ENCODE results near the gene IFT22.

Gene IFT22

DNA sequence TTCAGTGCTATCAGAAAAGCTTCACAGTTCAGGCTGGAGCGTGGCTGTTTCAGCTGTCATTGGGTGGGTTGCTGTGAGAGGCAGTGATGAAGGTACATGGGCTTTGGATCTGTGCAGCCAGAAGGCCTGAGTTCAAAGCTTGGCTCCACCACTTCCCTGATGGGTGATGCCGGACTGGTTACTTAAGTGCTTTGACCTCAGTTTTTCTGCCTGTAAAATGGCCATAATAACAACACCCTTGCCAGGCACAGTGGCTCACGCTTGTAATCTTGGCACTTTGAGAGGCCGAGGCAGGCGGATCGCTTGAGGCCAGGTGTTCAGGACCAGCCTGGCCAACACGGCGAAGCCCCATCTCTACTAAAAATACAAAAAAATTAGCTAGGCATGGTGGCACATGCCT is 10.4 kb upstream of the IFT22 start:
- TF ChIP-seq, protein P1, sequence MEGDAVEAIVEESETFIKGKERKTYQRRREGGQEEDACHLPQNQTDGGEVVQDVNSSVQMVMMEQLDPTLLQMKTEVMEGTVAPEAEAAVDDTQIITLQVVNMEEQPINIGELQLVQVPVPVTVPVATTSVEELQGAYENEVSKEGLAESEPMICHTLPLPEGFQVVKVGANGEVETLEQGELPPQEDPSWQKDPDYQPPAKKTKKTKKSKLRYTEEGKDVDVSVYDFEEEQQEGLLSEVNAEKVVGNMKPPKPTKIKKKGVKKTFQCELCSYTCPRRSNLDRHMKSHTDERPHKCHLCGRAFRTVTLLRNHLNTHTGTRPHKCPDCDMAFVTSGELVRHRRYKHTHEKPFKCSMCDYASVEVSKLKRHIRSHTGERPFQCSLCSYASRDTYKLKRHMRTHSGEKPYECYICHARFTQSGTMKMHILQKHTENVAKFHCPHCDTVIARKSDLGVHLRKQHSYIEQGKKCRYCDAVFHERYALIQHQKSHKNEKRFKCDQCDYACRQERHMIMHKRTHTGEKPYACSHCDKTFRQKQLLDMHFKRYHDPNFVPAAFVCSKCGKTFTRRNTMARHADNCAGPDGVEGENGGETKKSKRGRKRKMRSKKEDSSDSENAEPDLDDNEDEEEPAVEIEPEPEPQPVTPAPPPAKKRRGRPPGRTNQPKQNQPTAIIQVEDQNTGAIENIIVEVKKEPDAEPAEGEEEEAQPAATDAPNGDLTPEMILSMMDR (IDR thresholded peaks at IDR 0.05): no peak

DNA sequence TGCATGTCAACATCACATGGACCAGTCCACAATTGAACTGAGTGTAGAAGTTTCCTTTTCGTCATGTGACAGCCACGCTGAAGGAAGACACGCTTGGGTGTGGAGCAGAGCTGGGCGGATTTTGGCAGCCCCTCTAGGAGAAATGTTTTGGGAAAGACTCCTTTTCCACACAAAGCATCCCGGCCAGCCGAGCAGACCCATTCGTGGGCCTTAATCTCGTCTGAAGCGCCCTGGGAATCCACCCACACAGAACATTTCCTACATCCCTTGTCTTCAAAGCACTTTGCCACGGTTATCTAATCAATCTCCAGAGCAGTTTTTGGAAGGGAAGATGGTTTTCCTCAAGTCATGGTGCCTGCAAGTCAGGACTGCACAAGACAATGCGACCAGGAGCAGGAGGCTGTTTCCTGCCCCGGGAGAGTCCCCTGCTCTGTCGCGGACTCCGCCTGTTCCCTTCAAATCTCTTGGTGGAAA is 8.4 kb upstream of the IFT22 start:
- TF ChIP-seq, protein P1 (IDR thresholded peaks at IDR 0.05): no peak

DNA sequence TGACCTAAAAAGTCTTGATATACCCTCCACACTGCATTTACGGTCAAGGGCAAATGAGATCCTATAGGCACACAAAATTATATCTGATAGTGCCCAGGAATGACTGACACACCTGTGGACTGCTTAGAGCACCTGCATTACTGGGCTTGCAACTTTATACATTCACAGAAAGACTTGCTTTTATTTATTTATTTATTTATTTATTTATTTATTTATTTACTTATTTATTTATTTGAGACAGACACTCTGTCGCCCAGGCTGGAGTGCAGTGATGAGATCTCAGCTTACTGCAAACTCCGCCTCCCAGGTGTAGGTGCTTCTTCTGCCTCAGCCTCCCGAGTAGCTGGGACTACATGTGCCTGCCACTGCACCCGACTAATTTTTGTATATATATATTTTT is 6.5 kb upstream of the IFT22 start:
- TF ChIP-seq, protein P1 (IDR thresholded peaks at IDR 0.05): no peak

DNA sequence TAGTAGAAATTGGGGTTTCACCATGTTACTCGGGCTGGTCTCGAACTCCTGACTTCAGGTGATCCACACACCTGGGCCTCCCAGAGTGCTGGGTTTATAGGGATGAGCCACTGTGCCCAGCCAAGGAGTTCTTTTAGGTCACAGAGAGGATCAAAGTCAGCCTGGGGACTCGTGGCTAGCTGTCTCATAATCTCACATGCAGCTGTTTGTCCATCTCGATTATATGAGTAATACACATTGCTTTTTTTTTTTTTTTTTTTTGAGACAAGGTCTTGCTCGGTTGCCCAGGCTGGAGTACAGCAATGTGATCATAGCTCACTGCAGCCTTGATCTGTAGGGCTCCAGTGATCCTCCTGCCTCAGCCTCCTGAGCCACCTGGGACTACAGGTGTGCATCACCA is 2.2 kb downstream of the IFT22 start:
- TF ChIP-seq, protein P1 (IDR thresholded peaks at IDR 0.05): no peak

DNA sequence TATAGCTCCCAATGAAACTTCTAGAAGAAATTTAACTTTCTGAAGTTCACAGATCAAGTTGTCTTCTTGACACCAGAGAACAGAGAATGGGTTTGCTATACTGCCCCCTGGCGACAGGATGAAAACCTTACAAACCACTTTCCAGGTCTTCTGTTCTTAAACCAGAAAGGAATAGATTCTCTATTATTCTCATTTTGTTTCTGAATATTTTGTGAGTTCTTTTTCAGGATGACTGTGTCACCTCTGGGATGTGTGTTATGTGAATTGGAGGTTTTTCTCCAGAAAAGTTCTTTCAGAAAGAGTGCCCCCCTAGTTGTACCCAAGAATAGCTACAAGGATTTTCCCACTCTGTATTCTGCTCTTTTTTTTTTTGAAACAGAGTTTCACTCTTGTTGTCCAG is 6.3 kb downstream of the IFT22 start:
- TF ChIP-seq, protein P1 (IDR thresholded peaks at IDR 0.05): peak; percentile 84

DNA sequence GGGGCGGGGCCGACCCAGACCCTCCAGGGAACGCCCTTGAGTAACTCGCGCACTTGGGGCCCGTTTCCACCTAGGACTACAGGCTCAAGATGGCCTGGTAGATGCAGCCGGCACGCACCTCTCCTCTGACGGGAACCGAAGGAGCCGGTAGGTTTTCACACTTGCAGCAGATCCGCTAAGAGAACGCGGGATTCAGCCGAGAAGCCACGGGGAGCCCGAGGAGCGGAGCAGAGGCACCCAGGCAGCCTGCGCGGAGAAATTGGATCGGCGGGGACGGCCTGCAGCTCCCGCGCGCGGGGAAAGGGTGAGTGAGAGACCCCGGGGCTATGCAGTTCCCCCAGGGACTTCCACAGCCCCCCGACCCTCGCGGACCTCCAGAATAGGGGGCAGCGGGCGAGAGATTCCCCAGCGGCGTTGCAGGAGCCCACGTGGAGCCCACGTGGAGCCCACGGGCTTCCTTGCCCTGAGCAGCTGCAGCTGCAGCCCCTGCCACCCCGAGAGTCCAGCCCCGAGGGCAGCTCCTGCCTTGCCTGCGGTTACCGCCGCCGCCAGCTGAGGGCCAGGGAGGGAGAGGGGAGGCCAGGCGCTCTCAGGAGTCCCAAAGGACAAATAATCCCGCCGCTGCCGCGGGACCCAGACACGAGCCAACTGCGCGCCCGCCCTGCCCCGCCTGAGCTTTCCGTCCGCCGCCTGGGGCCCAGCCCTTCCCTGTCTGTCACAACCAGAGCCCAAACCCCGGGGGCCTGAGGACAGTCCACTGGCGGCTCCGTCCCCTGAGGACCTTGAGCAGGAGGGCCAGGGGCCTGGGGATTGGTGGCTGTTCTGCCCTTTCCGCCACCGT is 13.1 kb downstream of the IFT22 start:
- TF ChIP-seq, protein P1 (IDR thresholded peaks at IDR 0.05): no peak

DNA sequence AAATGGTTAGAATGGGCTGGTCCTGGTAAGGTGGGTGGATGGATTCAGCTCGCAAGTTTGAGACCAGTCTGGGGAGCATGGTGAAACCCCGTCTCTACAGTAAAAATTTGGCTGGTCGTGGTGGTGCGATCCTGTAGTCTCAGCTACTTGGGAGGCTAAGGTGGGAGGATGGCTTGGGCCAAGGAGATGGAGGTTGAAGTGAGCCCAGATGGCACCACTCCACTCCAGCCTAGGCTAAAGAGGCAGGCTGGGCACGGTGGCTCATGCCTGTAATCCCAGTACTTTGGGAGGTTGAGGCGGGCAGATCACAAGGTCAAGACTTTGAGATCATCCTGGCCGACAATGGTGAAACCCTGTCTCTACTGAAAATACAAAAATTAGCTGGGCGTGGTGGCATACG is 15.3 kb downstream of the IFT22 start:
- TF ChIP-seq, protein P1 (IDR thresholded peaks at IDR 0.05): no peak

Data from LNCAP (cell line).